ENCODE data around the gene ELL2.
"Not testable (repeated sequence)": the region's sequence is repeated elsewhere in the genome, so short reads cannot be mapped to it uniquely, and the experiment has no call there.

The ELL2 gene

DNA sequence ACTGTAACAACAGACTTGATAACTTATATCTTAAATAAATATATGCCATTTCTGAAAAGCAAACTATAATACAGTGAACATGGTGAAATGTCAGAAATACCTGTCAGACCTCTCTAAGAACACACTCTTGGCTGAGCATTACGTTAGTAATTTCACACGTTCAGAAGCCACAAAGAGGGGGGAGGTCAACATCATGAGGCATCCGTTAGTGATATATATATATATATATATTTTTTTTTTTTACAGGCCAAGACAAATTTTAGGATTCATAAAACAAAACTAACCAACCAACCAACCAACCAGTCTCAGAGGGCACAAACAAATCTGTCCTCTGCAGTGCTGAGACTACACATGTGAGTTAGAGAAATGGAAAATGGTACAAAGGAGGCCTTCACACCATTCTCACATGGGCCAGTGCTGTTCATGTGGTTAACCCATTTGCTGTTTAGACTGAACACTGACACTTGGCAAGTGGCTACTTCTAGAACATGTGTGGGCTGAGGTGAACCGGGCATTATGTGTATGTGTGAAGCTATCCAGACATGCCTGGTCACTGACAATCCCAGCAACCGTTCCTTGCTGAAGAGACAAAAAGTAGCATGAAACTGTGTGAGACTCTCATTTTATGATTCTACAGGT, 54.5 kb downstream of the ELL2 start:
- no peak overlapping the region for H3K4me3 ChIP-seq (ENCODE audit: low read depth in 1 of 2, low read length in 1 of 2)
- no peaks in the 10 kb centered on the region for H3K27me3 ChIP-seq
- H3K36me3 ChIP-seq = peaks cover 7% of the 10 kb centered on the region
- H3K4me1 ChIP-seq (ENCODE audit: control insufficient read depth in 1 of 2, insufficient read depth in 1 of 2, low read depth in 1 of 2, low read length in 1 of 2) = peaks cover 16 to 19% of the 10 kb centered on the region in 2 experiments
- H3K27ac ChIP-seq = peak overlapping the region; percentile 1
- H3K9me3 ChIP-seq = no peaks in the 10 kb centered on the region
- TF ChIP-seq, protein P1, sequence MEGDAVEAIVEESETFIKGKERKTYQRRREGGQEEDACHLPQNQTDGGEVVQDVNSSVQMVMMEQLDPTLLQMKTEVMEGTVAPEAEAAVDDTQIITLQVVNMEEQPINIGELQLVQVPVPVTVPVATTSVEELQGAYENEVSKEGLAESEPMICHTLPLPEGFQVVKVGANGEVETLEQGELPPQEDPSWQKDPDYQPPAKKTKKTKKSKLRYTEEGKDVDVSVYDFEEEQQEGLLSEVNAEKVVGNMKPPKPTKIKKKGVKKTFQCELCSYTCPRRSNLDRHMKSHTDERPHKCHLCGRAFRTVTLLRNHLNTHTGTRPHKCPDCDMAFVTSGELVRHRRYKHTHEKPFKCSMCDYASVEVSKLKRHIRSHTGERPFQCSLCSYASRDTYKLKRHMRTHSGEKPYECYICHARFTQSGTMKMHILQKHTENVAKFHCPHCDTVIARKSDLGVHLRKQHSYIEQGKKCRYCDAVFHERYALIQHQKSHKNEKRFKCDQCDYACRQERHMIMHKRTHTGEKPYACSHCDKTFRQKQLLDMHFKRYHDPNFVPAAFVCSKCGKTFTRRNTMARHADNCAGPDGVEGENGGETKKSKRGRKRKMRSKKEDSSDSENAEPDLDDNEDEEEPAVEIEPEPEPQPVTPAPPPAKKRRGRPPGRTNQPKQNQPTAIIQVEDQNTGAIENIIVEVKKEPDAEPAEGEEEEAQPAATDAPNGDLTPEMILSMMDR (IDR thresholded peaks at IDR 0.05) = no peak

- H3K9me3 ChIP-seq; H3K27ac ChIP-seq; H3K27me3 ChIP-seq; H3K4me3 ChIP-seq (ENCODE audit: low read depth in 1 of 2, low read length in 1 of 2): not testable (repeated sequence)
- Histone ChIP-seq H3K36me3 (peaks cover 10% of the 10 kb centered on the region), H3K4me1 (ENCODE audit: control insufficient read depth in 1 of 2, insufficient read depth in 1 of 2, low read depth in 1 of 2, low read length in 1 of 2) (peaks cover 16 to 19% of the 10 kb centered on the region in 2 experiments)
Observed at GRCh38 chr5:95906398-95906797, 55.3 kb downstream of the ELL2 start.

- H3K36me3 ChIP-seq = peaks cover 22% of the 10 kb centered on the region
- no peak overlapping the region for H3K4me3 ChIP-seq (ENCODE audit: low read depth in 1 of 2, low read length in 1 of 2)
- H3K4me1 ChIP-seq (ENCODE audit: control insufficient read depth in 1 of 2, insufficient read depth in 1 of 2, low read depth in 1 of 2, low read length in 1 of 2) = peaks cover 16 to 19% of the 10 kb centered on the region in 2 experiments
- no peak overlapping the region for H3K27ac ChIP-seq
- TF ChIP-seq, protein P1 (IDR thresholded peaks at IDR 0.05) = no peak
- H3K9me3 ChIP-seq = no peaks in the 10 kb centered on the region
- H3K27me3 ChIP-seq = no peaks in the 10 kb centered on the region
Observed at GRCh38 chr5:95904827-95905226, 56.8 kb downstream of the ELL2 start.

- TF ChIP-seq, protein P1 (IDR thresholded peaks at IDR 0.05) = no peak
- Histone ChIP-seq H3K9me3 (no peaks in the 10 kb centered on the region), H3K27me3 (no peaks in the 10 kb centered on the region), H3K4me3 (ENCODE audit: low read depth in 1 of 2, low read length in 1 of 2) (peak overlapping the region in 1 of 2 experiments; percentile 25), H3K4me1 (ENCODE audit: control insufficient read depth in 1 of 2, insufficient read depth in 1 of 2, low read depth in 1 of 2, low read length in 1 of 2) (peaks cover 16 to 19% of the 10 kb centered on the region in 2 experiments), H3K27ac (peak overlapping the region; percentile 82), H3K36me3 (peaks cover 31% of the 10 kb centered on the region)
Observed at GRCh38 chr5:95903838-95904237, 57.8 kb downstream of the ELL2 start.

DNA sequence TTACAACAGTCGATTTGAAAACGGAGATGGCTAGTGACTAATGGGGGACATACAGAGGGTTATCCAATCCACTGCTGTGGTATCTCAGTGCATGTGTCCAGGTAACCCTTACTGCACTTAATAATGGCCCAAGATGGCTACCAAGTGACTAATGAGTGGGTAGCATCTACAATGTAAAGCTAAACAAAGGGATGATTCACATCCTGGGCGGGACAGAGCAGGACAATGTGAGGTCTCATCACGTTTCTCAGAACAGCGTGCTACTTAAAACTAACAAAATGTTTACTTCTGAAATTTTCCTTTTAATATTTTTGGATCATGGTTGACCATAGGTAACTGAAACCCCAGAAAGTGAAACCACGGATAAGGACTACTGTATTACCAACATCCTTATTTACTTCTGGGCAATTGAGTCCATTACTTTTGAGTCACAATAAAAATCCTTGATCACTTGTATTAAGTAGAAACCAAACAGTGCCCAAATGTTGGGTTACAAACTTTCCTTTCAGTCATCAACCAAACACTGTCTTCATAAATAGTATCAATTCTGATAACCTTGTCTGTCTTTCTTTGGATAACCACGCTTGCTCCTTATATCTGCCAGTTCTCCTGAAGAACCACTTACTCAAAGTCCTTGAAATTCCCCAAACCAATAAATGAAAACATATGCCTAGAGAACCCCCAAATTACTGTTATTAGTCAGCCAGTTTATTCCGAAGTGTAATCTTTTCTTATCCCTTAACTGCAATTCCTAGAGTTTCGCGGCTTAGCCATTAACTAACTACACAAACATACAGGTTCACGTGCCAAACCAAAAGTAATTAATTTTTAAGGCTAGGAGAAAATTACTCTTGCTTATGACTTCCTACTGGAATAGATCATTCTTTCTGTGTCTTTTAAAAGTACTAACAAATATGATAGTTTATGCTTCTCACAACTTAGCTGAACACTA, 59.7 kb downstream of the ELL2 start:
- no peaks in the 10 kb centered on the region for H3K27me3 ChIP-seq
- no peaks in the 10 kb centered on the region for H3K9me3 ChIP-seq
- peaks cover 16 to 19% of the 10 kb centered on the region in 2 experiments for H3K4me1 ChIP-seq (ENCODE audit: control insufficient read depth in 1 of 2, insufficient read depth in 1 of 2, low read depth in 1 of 2, low read length in 1 of 2)
- peaks cover 43% of the 10 kb centered on the region for H3K36me3 ChIP-seq
- H3K27ac ChIP-seq = no peak overlapping the region
- no peak overlapping the region for H3K4me3 ChIP-seq (ENCODE audit: low read depth in 1 of 2, low read length in 1 of 2)
- TF ChIP-seq, protein P1 (IDR thresholded peaks at IDR 0.05) = no peak

Measured in neutrophil (primary cell).